ENCODE results near the gene BHLHA15.
"Not testable (repeated sequence)": the region's sequence is repeated elsewhere in the genome, so short reads cannot be mapped to it uniquely, and the experiment has no call there.

The BHLHA15 gene

GRCh38 chr7:98215561-98216495, 4.6 kb downstream of the BHLHA15 start:
- no peaks in the 10 kb centered on the region for H3K9me3 ChIP-seq (ENCODE audit: insufficient read depth, low read length, severe bottlenecking)
- no peak overlapping the region for H3K27ac ChIP-seq (ENCODE audit: low read length)
- TF ChIP-seq CTCF (IDR thresholded peaks at IDR 0.05; ENCODE audit: borderline replicate concordance, extremely low read depth, low read length, poor library complexity, severe bottlenecking) (no peak), EZH2 (IDR thresholded peaks at IDR 0.05; ENCODE audit: borderline replicate concordance, low read depth, low read length, severe bottlenecking) (no peak)
- peaks cover 8% of the 10 kb centered on the region for H3K36me3 ChIP-seq (ENCODE audit: insufficient read depth, low read length)
- H3K27me3 ChIP-seq (ENCODE audit: insufficient read depth, low read length, poor library complexity): no peaks in the 10 kb centered on the region
- H3K4me3 ChIP-seq (ENCODE audit: low read depth in 1 of 2, low read length in 2 of 2): no peak overlapping the region
- DNase-seq (no peak), ATAC-seq (ENCODE audit: insufficient read depth, low read depth) (no peak)
- H2AFZ ChIP-seq (ENCODE audit: low read depth, low read length): no peak overlapping the region
- no peak overlapping the region for H3K4me2 ChIP-seq (ENCODE audit: insufficient read depth, low read length)
- peaks cover 5% of the 10 kb centered on the region; the same call in 1 of the 2 replicates for H4K20me1 ChIP-seq (ENCODE audit: insufficient read depth, low read length)
- H3K9ac ChIP-seq (ENCODE audit: low read depth, low read length): no peak overlapping the region
- H3K79me2 ChIP-seq (ENCODE audit: insufficient read depth, low read length): no peaks in the 10 kb centered on the region
- no peaks in the 10 kb centered on the region for H3K4me1 ChIP-seq (ENCODE audit: insufficient read depth, low read length)

- no peak overlapping the region for H3K4me2 ChIP-seq (ENCODE audit: insufficient read depth, low read length)
- no peak overlapping the region for H2AFZ ChIP-seq (ENCODE audit: low read depth, low read length)
- TF ChIP-seq CTCF (IDR thresholded peaks at IDR 0.05; ENCODE audit: borderline replicate concordance, extremely low read depth, low read length, poor library complexity, severe bottlenecking) (no peak), EZH2 (IDR thresholded peaks at IDR 0.05; ENCODE audit: borderline replicate concordance, low read depth, low read length, severe bottlenecking) (no peak)
- H3K36me3 ChIP-seq (ENCODE audit: insufficient read depth, low read length): peaks cover 16% of the 10 kb centered on the region
- DNase-seq (no peak), ATAC-seq (ENCODE audit: insufficient read depth, low read depth) (no peak)
- H3K4me3 ChIP-seq (ENCODE audit: low read depth in 1 of 2, low read length in 2 of 2): no peak overlapping the region
- H3K4me1 ChIP-seq (ENCODE audit: insufficient read depth, low read length): no peaks in the 10 kb centered on the region
- H3K79me2 ChIP-seq (ENCODE audit: insufficient read depth, low read length): no peaks in the 10 kb centered on the region
- H3K9ac ChIP-seq (ENCODE audit: low read depth, low read length): no peak overlapping the region
- H4K20me1 ChIP-seq (ENCODE audit: insufficient read depth, low read length): peaks cover 5% of the 10 kb centered on the region; the same call in 1 of the 2 replicates
- no peaks in the 10 kb centered on the region for H3K27me3 ChIP-seq (ENCODE audit: insufficient read depth, low read length, poor library complexity)
- H3K27ac ChIP-seq (ENCODE audit: low read length): no peak overlapping the region
- no peaks in the 10 kb centered on the region for H3K9me3 ChIP-seq (ENCODE audit: insufficient read depth, low read length, severe bottlenecking)
Observed at GRCh38 chr7:98216941-98217622, 5.8 kb downstream of the BHLHA15 start.

GRCh38 chr7:98217623-98218582, 6.7 kb downstream of the BHLHA15 start:
- Histone ChIP-seq H4K20me1 (ENCODE audit: insufficient read depth, low read length) (peaks cover 5% of the 10 kb centered on the region; the same call in 1 of the 2 replicates), H3K9ac (ENCODE audit: low read depth, low read length) (no peak overlapping the region), H3K4me2 (ENCODE audit: insufficient read depth, low read length) (no peak overlapping the region), H2AFZ (ENCODE audit: low read depth, low read length) (no peak overlapping the region), H3K9me3 (ENCODE audit: insufficient read depth, low read length, severe bottlenecking) (no peaks in the 10 kb centered on the region), H3K36me3 (ENCODE audit: insufficient read depth, low read length) (peaks cover 19% of the 10 kb centered on the region), H3K79me2 (ENCODE audit: insufficient read depth, low read length) (no peaks in the 10 kb centered on the region), H3K4me3 (ENCODE audit: low read depth in 1 of 2, low read length in 2 of 2) (no peak overlapping the region), H3K4me1 (ENCODE audit: insufficient read depth, low read length) (no peaks in the 10 kb centered on the region), H3K27me3 (ENCODE audit: insufficient read depth, low read length, poor library complexity) (no peaks in the 10 kb centered on the region), H3K27ac (ENCODE audit: low read length) (no peak overlapping the region)
- ATAC-seq (ENCODE audit: insufficient read depth, low read depth) (no peak), DNase-seq (no peak)
- no peak for TF ChIP-seq CTCF (IDR thresholded peaks at IDR 0.05; ENCODE audit: borderline replicate concordance, extremely low read depth, low read length, poor library complexity, severe bottlenecking)
- no peak for TF ChIP-seq EZH2 (IDR thresholded peaks at IDR 0.05; ENCODE audit: borderline replicate concordance, low read depth, low read length, severe bottlenecking)

GRCh38 chr7:98219382-98219781, 8.1 kb downstream of the BHLHA15 start:
- H2AFZ ChIP-seq (ENCODE audit: low read depth, low read length); H3K27me3 ChIP-seq (ENCODE audit: insufficient read depth, low read length, poor library complexity); H3K4me2 ChIP-seq (ENCODE audit: insufficient read depth, low read length); ATAC-seq (ENCODE audit: insufficient read depth, low read depth); H4K20me1 ChIP-seq (ENCODE audit: insufficient read depth, low read length); H3K9ac ChIP-seq (ENCODE audit: low read depth, low read length); H3K4me1 ChIP-seq (ENCODE audit: insufficient read depth, low read length); H3K9me3 ChIP-seq (ENCODE audit: insufficient read depth, low read length, severe bottlenecking); H3K4me3 ChIP-seq (ENCODE audit: low read depth in 1 of 2, low read length in 2 of 2); DNase-seq; H3K27ac ChIP-seq (ENCODE audit: low read length); H3K79me2 ChIP-seq (ENCODE audit: insufficient read depth, low read length): not testable (repeated sequence)
- H3K36me3 ChIP-seq (ENCODE audit: insufficient read depth, low read length): peaks cover 19% of the 10 kb centered on the region
